WTC11 (cell line): ENCODE results near the gene ZNHIT2. TPM values are rescaled to one million over a fixed set of nuclear protein-coding genes. Genes with fewer than 3 reads are reported as not detected.

ENCODE experiments used
- ATAC-seq: fragments of 200-7000 bp; cut with Tn5 transposase; 2 replicates; pipeline ENCODE4 v1.10.0; 2021; ENCODE audit warnings: mild to moderate bottlenecking, moderate library complexity
- CTCF ChIA-PET: fragments of 300-600 bp; sonication (Branson Sonifier 250); formaldehyde crosslinking; loops from one replicate; lab custom pipeline; 2021; ENCODE audit warnings: antibody characterized with exemption; lab: Charles Lee
- POLR2A ChIA-PET: fragments of 350-600 bp; sonication (Branson Sonifier 250); formaldehyde crosslinking; loops from one replicate; lab custom pipeline; 2021; ENCODE audit warnings: antibody characterized with exemption; lab: Charles Lee
- DNase-seq: peaks from one replicate; pipeline ENCODE4 v3.0.0; 2021; ENCODE audit warnings: low spot score
- H3K27ac Mint-ChIP-seq: 2 replicates; pipeline ENCODE4 v1.8.0; 2021; ENCODE audit warnings: mixed read lengths
- H3K27me3 Mint-ChIP-seq: 2 replicates; pipeline ENCODE4 v1.8.0; 2021; ENCODE audit warnings: low read depth, mild to moderate bottlenecking, moderate library complexity, mixed read lengths
- H3K36me3 Mint-ChIP-seq: 2 replicates; pipeline ENCODE4 v1.8.0; 2021; ENCODE audit warnings: mixed read lengths
- H3K4me1 Mint-ChIP-seq: 2 replicates; pipeline ENCODE4 v1.8.0; 2022; ENCODE audit warnings: mixed read lengths
- H3K4me3 Mint-ChIP-seq: 2 replicates; pipeline ENCODE4 v1.8.0; 2021; ENCODE audit warnings: mild to moderate bottlenecking, moderate library complexity, mixed read lengths
- H3K9me3 Mint-ChIP-seq: 2 replicates; pipeline ENCODE4 v1.8.0; 2021; ENCODE audit warnings: mixed read lengths
- CREM ChIP-seq: sonication (generic); formaldehyde crosslinking; IDR thresholded peaks from 2 replicates; pipeline ENCODE4 v1.8.1; 2022; ENCODE audit warnings: mild to moderate bottlenecking, missing genetic modification reagents, moderate library complexity
- ELF4 ChIP-seq: sonication (generic); formaldehyde crosslinking; IDR thresholded peaks from 2 replicates; pipeline ENCODE4 v1.8.1; 2022; ENCODE audit warnings: low read depth, mild to moderate bottlenecking, moderate library complexity, missing genetic modification reagents
- GABPB1 ChIP-seq: sonication (generic); formaldehyde crosslinking; IDR thresholded peaks from 2 replicates; pipeline ENCODE4 v1.8.1; 2023; ENCODE audit warnings: mild to moderate bottlenecking, missing genetic modification reagents
- IRF2 ChIP-seq: sonication (generic); formaldehyde crosslinking; IDR thresholded peaks from 2 replicates; pipeline ENCODE4 v1.8.0; 2022; ENCODE audit warnings: low read depth, missing genetic modification reagents, borderline replicate concordance
- JUN ChIP-seq: sonication (generic); formaldehyde crosslinking; IDR thresholded peaks from 2 replicates; pipeline ENCODE4 v1.8.0; 2023; ENCODE audit warnings: mild to moderate bottlenecking, missing genetic modification reagents
- MXD4 ChIP-seq: fragments of 250-450 bp; sonication (Bioruptor Pico); IDR thresholded peaks from 2 replicates; pipeline ENCODE4 v1.8.0; 2021; ENCODE audit warnings: mild to moderate bottlenecking, moderate library complexity, borderline replicate concordance
- NFATC4 ChIP-seq: fragments of 250-450 bp; sonication (Bioruptor Pico); IDR thresholded peaks from 2 replicates; pipeline ENCODE4 v1.9.0; 2021; ENCODE audit warnings: mild to moderate bottlenecking
- RELA ChIP-seq: sonication (generic); formaldehyde crosslinking; IDR thresholded peaks from 2 replicates; pipeline ENCODE4 v1.8.1; 2022; ENCODE audit warnings: missing genetic modification reagents, mild to moderate bottlenecking, borderline replicate concordance
- SMAD4 ChIP-seq: sonication (generic); formaldehyde crosslinking; IDR thresholded peaks from 2 replicates; pipeline ENCODE4 v1.8.0; 2022; ENCODE audit warnings: mild to moderate bottlenecking, missing genetic modification reagents
- ZNF121 ChIP-seq: sonication (generic); formaldehyde crosslinking; IDR thresholded peaks from 2 replicates; pipeline ENCODE4 v1.8.0; 2023; ENCODE audit warnings: missing genetic modification reagents
- ZNF416 ChIP-seq: fragments of 250-450 bp; sonication (Bioruptor Pico); IDR thresholded peaks from 2 replicates; pipeline ENCODE4 v1.9.0; 2021; ENCODE audit warnings: mild to moderate bottlenecking, inconsistent platforms
- total RNA-seq: library from RNA; stranded (reverse); gene quantifications from 3 replicates; pipeline ENCODE4 v1.2.3, GENCODE V29; 2021
- TF ChIP-seq, protein P1 (sequence below): sonication (generic); formaldehyde crosslinking; IDR thresholded peaks from 2 replicates; pipeline ENCODE4 v1.8.1; 2023; ENCODE audit warnings: mild to moderate bottlenecking, missing genetic modification reagents
- TF ChIP-seq, protein P2 (sequence below): sonication (generic); formaldehyde crosslinking; IDR thresholded peaks from 2 replicates; pipeline ENCODE4 v1.8.1; 2022; ENCODE audit warnings: mild to moderate bottlenecking, missing genetic modification reagents, moderate library complexity, borderline replicate concordance
- TF ChIP-seq, protein P3 (sequence below): sonication (generic); formaldehyde crosslinking; IDR thresholded peaks from 2 replicates; pipeline ENCODE4 v1.8.0; 2022; ENCODE audit warnings: mild to moderate bottlenecking, missing genetic modification reagents
- TF ChIP-seq, protein P4 (sequence below): sonication (generic); formaldehyde crosslinking; IDR thresholded peaks from 2 replicates; pipeline ENCODE4 v1.8.1; 2022; ENCODE audit warnings: mild to moderate bottlenecking, moderate library complexity, missing genetic modification reagents
- TF ChIP-seq, protein P5 (sequence below): sonication (generic); formaldehyde crosslinking; IDR thresholded peaks from 2 replicates; pipeline ENCODE4 v1.8.0; 2022; ENCODE audit warnings: missing genetic modification reagents
- TF ChIP-seq, protein P6 (sequence below): sonication (generic); formaldehyde crosslinking; IDR thresholded peaks from 2 replicates; pipeline ENCODE4 v1.8.1; 2023; ENCODE audit warnings: mild to moderate bottlenecking, missing genetic modification reagents, moderate library complexity
- TF ChIP-seq, protein P7 (sequence below): sonication (generic); formaldehyde crosslinking; IDR thresholded peaks from 2 replicates; pipeline ENCODE4 v1.8.0; 2022; ENCODE audit warnings: mild to moderate bottlenecking, missing genetic modification reagents
- TF ChIP-seq, protein P8 (sequence below): fragments of 250-450 bp; sonication (Bioruptor Pico); IDR thresholded peaks from 2 replicates; pipeline ENCODE4 v1.9.0; 2021; ENCODE audit warnings: mild to moderate bottlenecking
- TF ChIP-seq, protein P9 (sequence below): sonication (generic); formaldehyde crosslinking; conservative IDR thresholded peaks from 2 replicates; pipeline ENCODE4 v1.8.1; 2022; ENCODE audit warnings: mild to moderate bottlenecking, missing genetic modification reagents

The ZNHIT2 gene
- total RNA-seq, 1 experiment from 2014 or later, result 16.7 TPM

DNA sequence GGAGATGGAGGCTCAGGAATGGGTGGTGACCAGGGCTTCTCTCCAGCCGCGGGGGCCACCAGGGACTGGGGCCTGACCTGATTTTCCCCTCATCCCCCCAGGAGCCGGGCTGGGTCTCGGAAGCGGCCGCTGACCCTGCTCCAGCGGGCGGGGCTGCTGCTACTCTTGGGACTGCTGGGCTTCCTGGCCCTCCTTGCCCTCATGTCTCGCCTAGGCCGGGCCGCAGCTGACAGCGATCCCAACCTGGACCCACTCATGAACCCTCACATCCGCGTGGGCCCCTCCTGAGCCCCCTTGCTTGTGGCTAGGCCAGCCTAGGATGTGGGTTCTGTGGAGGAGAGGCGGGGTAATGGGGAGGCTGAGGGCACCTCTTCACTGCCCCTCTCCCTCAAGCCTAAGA lies 29.7 kb downstream of the ZNHIT2 start (continued):
- TF ChIP-seq, protein P1, sequence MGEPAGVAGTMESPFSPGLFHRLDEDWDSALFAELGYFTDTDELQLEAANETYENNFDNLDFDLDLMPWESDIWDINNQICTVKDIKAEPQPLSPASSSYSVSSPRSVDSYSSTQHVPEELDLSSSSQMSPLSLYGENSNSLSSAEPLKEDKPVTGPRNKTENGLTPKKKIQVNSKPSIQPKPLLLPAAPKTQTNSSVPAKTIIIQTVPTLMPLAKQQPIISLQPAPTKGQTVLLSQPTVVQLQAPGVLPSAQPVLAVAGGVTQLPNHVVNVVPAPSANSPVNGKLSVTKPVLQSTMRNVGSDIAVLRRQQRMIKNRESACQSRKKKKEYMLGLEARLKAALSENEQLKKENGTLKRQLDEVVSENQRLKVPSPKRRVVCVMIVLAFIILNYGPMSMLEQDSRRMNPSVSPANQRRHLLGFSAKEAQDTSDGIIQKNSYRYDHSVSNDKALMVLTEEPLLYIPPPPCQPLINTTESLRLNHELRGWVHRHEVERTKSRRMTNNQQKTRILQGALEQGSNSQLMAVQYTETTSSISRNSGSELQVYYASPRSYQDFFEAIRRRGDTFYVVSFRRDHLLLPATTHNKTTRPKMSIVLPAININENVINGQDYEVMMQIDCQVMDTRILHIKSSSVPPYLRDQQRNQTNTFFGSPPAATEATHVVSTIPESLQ (CRISPR knock-in tag), result no peak
- TF ChIP-seq IRF2, result no peak
- no peak for TF ChIP-seq MXD4 (CRISPR knock-in tag)
- no peak for TF ChIP-seq ZNF416 (CRISPR knock-in tag)
- no peak for TF ChIP-seq CREM (CRISPR knock-in tag)
- TF ChIP-seq, protein P2, sequence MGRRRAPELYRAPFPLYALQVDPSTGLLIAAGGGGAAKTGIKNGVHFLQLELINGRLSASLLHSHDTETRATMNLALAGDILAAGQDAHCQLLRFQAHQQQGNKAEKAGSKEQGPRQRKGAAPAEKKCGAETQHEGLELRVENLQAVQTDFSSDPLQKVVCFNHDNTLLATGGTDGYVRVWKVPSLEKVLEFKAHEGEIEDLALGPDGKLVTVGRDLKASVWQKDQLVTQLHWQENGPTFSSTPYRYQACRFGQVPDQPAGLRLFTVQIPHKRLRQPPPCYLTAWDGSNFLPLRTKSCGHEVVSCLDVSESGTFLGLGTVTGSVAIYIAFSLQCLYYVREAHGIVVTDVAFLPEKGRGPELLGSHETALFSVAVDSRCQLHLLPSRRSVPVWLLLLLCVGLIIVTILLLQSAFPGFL (CRISPR knock-in tag), result no peak
- no peak for TF ChIP-seq SMAD4 (CRISPR knock-in tag)
- TF ChIP-seq, all 79 proteins: peak for 0

DNA sequence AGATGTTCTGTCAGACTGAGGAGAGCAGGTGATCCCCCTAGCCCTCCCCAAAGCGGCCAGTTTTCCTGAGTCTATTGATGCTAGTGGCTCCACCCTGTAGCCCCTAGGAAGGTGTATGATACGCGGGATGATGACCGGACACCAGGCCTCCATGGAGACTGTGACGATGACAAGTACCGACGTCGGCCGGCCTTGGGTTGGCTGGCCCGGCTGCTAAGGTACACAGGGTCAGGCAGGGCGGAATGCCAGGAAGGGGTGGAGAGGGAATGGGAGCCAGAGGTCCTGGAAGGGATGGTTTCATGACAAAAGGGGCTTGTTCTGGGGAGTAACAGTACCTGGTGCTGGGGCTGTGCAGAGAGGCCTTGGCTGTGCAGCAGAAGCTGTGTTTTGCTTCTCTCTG lies 30.3 kb downstream of the ZNHIT2 start:
- ATAC-seq (no peak), DNase-seq (no peak)
- H3K36me3 Mint-ChIP-seq, result peaks cover 9% of the 10 kb centered on the region
- POLR2A ChIA-PET, result no interaction called here
- H3K27me3 Mint-ChIP-seq, result no peaks in the 10 kb centered on the region
- no peaks in the 10 kb centered on the region for H3K9me3 Mint-ChIP-seq
- CTCF ChIA-PET, result interaction anchor here (1.0 kb wide), 1 partner anchor 73 kb away, joined by 3 read pairs; the partner anchor contains the start of gene ARL2
- no peak for TF ChIP-seq JUN (CRISPR knock-in tag)
- no peak overlapping the region for H3K4me3 Mint-ChIP-seq
- H3K4me1 Mint-ChIP-seq, result peaks cover 10% of the 10 kb centered on the region
- H3K27ac Mint-ChIP-seq, result no peak overlapping the region

DNA sequence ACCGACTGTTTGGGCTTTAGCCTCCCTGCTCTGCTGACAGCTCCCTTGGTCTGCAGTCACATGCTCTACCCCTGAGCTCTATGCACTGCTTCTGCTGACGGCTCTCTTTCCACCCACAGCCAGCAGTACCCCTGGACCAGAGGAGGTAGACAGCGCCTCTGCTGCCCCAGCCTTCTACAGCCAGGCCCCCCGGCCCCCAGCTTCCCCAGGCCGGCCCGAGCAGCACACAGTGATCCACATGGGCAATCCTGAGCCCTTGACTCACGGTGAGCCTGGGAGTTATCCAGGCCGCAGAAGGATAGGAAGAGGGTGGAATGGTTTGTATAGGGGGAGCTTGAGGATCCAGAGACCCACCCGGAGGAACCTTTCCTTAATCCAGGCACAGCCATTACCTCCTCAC lies 30.7 kb downstream of the ZNHIT2 start:
- POLR2A ChIA-PET, result no interaction called here
- TF ChIP-seq ZNF121 (CRISPR knock-in tag) (no peak), MXD4 (CRISPR knock-in tag) (no peak), CREM (CRISPR knock-in tag) (no peak)
- DNase-seq, result no peak
- CTCF ChIA-PET, result interaction anchor here (1.0 kb wide), 1 partner anchor 72 kb away, joined by 3 read pairs; the partner anchor contains the start of gene ARL2
- no peaks in the 10 kb centered on the region for H3K27me3 Mint-ChIP-seq
- no peaks in the 10 kb centered on the region for H3K9me3 Mint-ChIP-seq
- H3K27ac Mint-ChIP-seq, result no peak overlapping the region
- peaks cover 12% of the 10 kb centered on the region for H3K36me3 Mint-ChIP-seq
- ATAC-seq, result no peak
- peaks cover 10% of the 10 kb centered on the region for H3K4me1 Mint-ChIP-seq
- no peak overlapping the region for H3K4me3 Mint-ChIP-seq

DNA sequence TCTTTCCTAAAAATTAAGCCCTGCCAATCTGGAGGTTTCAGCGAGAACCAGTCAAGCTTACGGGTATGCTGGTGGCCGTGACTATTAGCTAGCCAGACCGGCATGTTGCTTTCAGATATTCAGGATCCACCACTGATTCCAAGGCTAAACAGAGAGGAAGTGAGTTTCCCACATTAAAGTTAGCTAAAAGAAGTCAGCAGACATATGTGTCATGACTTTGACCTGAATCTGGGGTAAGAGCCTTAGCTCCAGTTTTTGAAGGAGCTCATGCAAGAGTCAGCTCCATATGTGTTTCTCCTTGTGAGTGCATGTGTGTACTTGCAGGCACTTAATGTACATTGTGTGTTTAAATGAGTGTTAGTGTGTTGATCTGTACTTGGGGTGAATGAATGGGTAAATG lies 32.1 kb downstream of the ZNHIT2 start:
- POLR2A ChIA-PET, result interaction anchor here (0.8 to 1.0 kb wide), 3 partner anchors 26 to 44 kb away, joined by 3 to 4 read pairs (median 4); partner anchors contain the start of genes SAC3D1, TM7SF2 and ZNHIT2
- ATAC-seq (no peak), DNase-seq (no peak)
- Mint-ChIP-seq H3K27ac (peak overlapping the region; percentile 64; the same call in 1 of the 2 replicates), H3K36me3 (peaks cover 23% of the 10 kb centered on the region), H3K27me3 (no peaks in the 10 kb centered on the region), H3K9me3 (no peaks in the 10 kb centered on the region), H3K4me3 (peak overlapping the region; percentile 94), H3K4me1 (peaks cover 10% of the 10 kb centered on the region)
- CTCF ChIA-PET, result interaction anchor here (1.3 to 1.4 kb wide), 2 partner anchors 25 to 27 kb away, joined by 5 read pairs; partner anchors contain the start of gene TM7SF2
- TF ChIP-seq, protein P3, sequence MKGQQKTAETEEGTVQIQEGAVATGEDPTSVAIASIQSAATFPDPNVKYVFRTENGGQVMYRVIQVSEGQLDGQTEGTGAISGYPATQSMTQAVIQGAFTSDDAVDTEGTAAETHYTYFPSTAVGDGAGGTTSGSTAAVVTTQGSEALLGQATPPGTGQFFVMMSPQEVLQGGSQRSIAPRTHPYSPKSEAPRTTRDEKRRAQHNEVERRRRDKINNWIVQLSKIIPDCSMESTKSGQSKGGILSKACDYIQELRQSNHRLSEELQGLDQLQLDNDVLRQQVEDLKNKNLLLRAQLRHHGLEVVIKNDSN (CRISPR knock-in tag), result no peak
- TF ChIP-seq, protein P4, sequence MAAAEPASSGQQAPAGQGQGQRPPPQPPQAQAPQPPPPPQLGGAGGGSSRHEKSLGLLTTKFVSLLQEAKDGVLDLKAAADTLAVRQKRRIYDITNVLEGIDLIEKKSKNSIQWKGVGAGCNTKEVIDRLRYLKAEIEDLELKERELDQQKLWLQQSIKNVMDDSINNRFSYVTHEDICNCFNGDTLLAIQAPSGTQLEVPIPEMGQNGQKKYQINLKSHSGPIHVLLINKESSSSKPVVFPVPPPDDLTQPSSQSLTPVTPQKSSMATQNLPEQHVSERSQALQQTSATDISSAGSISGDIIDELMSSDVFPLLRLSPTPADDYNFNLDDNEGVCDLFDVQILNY (CRISPR knock-in tag), result no peak
- TF ChIP-seq, protein P5, sequence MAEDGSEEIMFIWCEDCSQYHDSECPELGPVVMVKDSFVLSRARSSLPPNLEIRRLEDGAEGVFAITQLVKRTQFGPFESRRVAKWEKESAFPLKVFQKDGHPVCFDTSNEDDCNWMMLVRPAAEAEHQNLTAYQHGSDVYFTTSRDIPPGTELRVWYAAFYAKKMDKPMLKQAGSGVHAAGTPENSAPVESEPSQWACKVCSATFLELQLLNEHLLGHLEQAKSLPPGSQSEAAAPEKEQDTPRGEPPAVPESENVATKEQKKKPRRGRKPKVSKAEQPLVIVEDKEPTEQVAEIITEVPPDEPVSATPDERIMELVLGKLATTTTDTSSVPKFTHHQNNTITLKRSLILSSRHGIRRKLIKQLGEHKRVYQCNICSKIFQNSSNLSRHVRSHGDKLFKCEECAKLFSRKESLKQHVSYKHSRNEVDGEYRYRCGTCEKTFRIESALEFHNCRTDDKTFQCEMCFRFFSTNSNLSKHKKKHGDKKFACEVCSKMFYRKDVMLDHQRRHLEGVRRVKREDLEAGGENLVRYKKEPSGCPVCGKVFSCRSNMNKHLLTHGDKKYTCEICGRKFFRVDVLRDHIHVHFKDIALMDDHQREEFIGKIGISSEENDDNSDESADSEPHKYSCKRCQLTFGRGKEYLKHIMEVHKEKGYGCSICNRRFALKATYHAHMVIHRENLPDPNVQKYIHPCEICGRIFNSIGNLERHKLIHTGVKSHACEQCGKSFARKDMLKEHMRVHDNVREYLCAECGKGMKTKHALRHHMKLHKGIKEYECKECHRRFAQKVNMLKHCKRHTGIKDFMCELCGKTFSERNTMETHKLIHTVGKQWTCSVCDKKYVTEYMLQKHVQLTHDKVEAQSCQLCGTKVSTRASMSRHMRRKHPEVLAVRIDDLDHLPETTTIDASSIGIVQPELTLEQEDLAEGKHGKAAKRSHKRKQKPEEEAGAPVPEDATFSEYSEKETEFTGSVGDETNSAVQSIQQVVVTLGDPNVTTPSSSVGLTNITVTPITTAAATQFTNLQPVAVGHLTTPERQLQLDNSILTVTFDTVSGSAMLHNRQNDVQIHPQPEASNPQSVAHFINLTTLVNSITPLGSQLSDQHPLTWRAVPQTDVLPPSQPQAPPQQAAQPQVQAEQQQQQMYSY (CRISPR knock-in tag), result no peak
- TF ChIP-seq, protein P6, sequence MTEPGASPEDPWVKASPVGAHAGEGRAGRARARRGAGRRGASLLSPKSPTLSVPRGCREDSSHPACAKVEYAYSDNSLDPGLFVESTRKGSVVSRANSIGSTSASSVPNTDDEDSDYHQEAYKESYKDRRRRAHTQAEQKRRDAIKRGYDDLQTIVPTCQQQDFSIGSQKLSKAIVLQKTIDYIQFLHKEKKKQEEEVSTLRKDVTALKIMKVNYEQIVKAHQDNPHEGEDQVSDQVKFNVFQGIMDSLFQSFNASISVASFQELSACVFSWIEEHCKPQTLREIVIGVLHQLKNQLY (CRISPR knock-in tag), result no peak
- TF ChIP-seq ELF4 (CRISPR knock-in tag), result no peak
- TF ChIP-seq, protein P7, sequence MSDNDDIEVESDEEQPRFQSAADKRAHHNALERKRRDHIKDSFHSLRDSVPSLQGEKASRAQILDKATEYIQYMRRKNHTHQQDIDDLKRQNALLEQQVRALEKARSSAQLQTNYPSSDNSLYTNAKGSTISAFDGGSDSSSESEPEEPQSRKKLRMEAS (CRISPR knock-in tag), result no peak
- no peak for TF ChIP-seq RELA (CRISPR knock-in tag)
- TF ChIP-seq NFATC4 (CRISPR knock-in tag), result no peak
- TF ChIP-seq, protein P8, sequence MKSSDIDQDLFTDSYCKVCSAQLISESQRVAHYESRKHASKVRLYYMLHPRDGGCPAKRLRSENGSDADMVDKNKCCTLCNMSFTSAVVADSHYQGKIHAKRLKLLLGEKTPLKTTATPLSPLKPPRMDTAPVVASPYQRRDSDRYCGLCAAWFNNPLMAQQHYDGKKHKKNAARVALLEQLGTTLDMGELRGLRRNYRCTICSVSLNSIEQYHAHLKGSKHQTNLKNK (CRISPR knock-in tag), result no peak
- no peak for TF ChIP-seq ZNF121 (CRISPR knock-in tag)
- no peak for TF ChIP-seq GABPB1 (CRISPR knock-in tag)
- TF ChIP-seq, protein P9, sequence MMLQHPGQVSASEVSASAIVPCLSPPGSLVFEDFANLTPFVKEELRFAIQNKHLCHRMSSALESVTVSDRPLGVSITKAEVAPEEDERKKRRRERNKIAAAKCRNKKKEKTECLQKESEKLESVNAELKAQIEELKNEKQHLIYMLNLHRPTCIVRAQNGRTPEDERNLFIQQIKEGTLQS, result no peak
